22Rv1 (cell line): ENCODE data around the gene STAT6.
"Not testable (repeated sequence)": the region's sequence is repeated elsewhere in the genome, so short reads cannot be mapped to it uniquely, and the experiment has no call there.

Experiments
- H3K27ac ChIP-seq: fragments of 450-650 bp; 2 replicates; pipeline ENCODE4 v1.5.1; 2017
- CTCF ChIP-seq: fragments of 450-650 bp; IDR thresholded peaks from 2 replicates; pipeline ENCODE4 v1.5.1; 2017; ENCODE audit warnings: mild to moderate bottlenecking
- ZFX ChIP-seq: fragments of 450-650 bp; IDR thresholded peaks from 2 replicates; pipeline ENCODE4 v1.6.1; 2017; ENCODE audit warnings: antibody characterized with exemption, borderline replicate concordance

Gene STAT6

GRCh38 chr12:57058454-57058853, 52.7 kb downstream of the STAT6 start:
- no peak for TF ChIP-seq ZFX
- TF ChIP-seq CTCF, result no peak
- no peak overlapping the region for H3K27ac ChIP-seq

GRCh38 chr12:57057067-57057751, 54.0 kb downstream of the STAT6 start:
- H3K27ac ChIP-seq, result no peak overlapping the region
- no peak for TF ChIP-seq ZFX
- no peak for TF ChIP-seq CTCF

GRCh38 chr12:57055824-57056223, 55.3 kb downstream of the STAT6 start:
- no peak overlapping the region for H3K27ac ChIP-seq
- TF ChIP-seq CTCF (no peak), ZFX (no peak)

GRCh38 chr12:57053901-57054300, 57.3 kb downstream of the STAT6 start:
- not testable (repeated sequence) for H3K27ac ChIP-seq

- not testable (repeated sequence) for H3K27ac ChIP-seq
Measured at GRCh38 chr12:57053146-57053545, 58.0 kb downstream of the STAT6 start.

- no peak for TF ChIP-seq ZFX
- TF ChIP-seq CTCF, result no peak
- peak overlapping the region; percentile 72; the same call in 1 of the 2 replicates for H3K27ac ChIP-seq
Measured at GRCh38 chr12:57051011-57051410, 60.2 kb downstream of the STAT6 start.

GRCh38 chr12:57049890-57050289, 61.3 kb downstream of the STAT6 start, which contains the start of gene MYO1A:
MYO1A (minus strand) TSS chr12:57050129; CDS start chr12:57048323, 1,806 bp downstream.
- H3K27ac ChIP-seq, result peak within 1 kb of the TSS; percentile 72
- TF ChIP-seq CTCF, result no peak
- TF ChIP-seq ZFX, result no peak

- TF ChIP-seq CTCF (no peak), ZFX (no peak)
- H3K27ac ChIP-seq, result peak overlapping the region; percentile 72
Measured at GRCh38 chr12:57049119-57049446, 62.1 kb downstream of the STAT6 start.
